Liver (tissue), 3 donors: Measurements from ENCODE around the gene NMBR.

Source experiments
- ATF3 ChIP-seq: IDR thresholded peaks from 2 replicates; pipeline ENCODE4 v1.6.1; 2016; ENCODE audit warnings: antibody characterized with exemption
- FOXA1 ChIP-seq: IDR thresholded peaks from 2 replicates; pipeline ENCODE4 v1.6.1; 2016; ENCODE audit warnings: antibody characterized with exemption
- GABPA ChIP-seq, 2 donors: IDR thresholded peaks in 1 of 2; conservative IDR thresholded peaks in 1 of 2; 2 replicates each; pipeline ENCODE4 v1.6.1; 2016; ENCODE audit warnings: antibody characterized with exemption in 2 of 2, mild to moderate bottlenecking in 1 of 2, moderate library complexity in 1 of 2
- HNF4G ChIP-seq: IDR thresholded peaks from 2 replicates; pipeline ENCODE4 v1.6.1; 2016; ENCODE audit warnings: antibody characterized with exemption
- RAD21 ChIP-seq, 2 donors: IDR thresholded peaks; 2 replicates each; pipeline ENCODE4 v1.6.1; 2016; ENCODE audit warnings: antibody characterized with exemption in 2 of 2, mild to moderate bottlenecking in 2 of 2
- RXRA ChIP-seq, 2 donors: IDR thresholded peaks; 2 replicates each; pipeline ENCODE4 v1.6.1; 2017 to 2018; ENCODE audit warnings: antibody characterized with exemption in 2 of 2, mild to moderate bottlenecking in 1 of 2
- TAF1 ChIP-seq: conservative IDR thresholded peaks from 2 replicates; pipeline ENCODE4 v1.6.1; 2016; ENCODE audit warnings: antibody characterized with exemption, mild to moderate bottlenecking
- YY1 ChIP-seq: IDR thresholded peaks from 2 replicates; pipeline ENCODE4 v1.6.1; 2016; ENCODE audit warnings: antibody characterized with exemption, mild to moderate bottlenecking
- TF ChIP-seq, protein P1 (sequence below): fragments of 150-350 bp; IDR thresholded peaks from 2 replicates; pipeline ENCODE4 v1.5.1; 2017; ENCODE audit warnings: improper control_type of control experiment, low read depth, low read length; ENCODE audit not compliant: missing input control
- TF ChIP-seq, protein P2 (sequence below): IDR thresholded peaks from 2 replicates; pipeline ENCODE4 v1.6.1; 2016; ENCODE audit warnings: antibody characterized with exemption, mild to moderate bottlenecking
- donor health status: healthy.
- donor health status: healthy.

- TF ChIP-seq, protein P1, sequence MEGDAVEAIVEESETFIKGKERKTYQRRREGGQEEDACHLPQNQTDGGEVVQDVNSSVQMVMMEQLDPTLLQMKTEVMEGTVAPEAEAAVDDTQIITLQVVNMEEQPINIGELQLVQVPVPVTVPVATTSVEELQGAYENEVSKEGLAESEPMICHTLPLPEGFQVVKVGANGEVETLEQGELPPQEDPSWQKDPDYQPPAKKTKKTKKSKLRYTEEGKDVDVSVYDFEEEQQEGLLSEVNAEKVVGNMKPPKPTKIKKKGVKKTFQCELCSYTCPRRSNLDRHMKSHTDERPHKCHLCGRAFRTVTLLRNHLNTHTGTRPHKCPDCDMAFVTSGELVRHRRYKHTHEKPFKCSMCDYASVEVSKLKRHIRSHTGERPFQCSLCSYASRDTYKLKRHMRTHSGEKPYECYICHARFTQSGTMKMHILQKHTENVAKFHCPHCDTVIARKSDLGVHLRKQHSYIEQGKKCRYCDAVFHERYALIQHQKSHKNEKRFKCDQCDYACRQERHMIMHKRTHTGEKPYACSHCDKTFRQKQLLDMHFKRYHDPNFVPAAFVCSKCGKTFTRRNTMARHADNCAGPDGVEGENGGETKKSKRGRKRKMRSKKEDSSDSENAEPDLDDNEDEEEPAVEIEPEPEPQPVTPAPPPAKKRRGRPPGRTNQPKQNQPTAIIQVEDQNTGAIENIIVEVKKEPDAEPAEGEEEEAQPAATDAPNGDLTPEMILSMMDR: no peak
- TF ChIP-seq TAF1: no peak
- TF ChIP-seq HNF4G: no peak
- no peak for TF ChIP-seq YY1
- no peak for TF ChIP-seq GABPA (IDR thresholded peaks at IDR 0.05 in 1 of 2, conservative IDR thresholded peaks at IDR 0.05 in 1 of 2)
- TF ChIP-seq RAD21 (IDR thresholded peaks at IDR 0.05): no peak
- TF ChIP-seq FOXA1: no peak
- TF ChIP-seq, protein P2, sequence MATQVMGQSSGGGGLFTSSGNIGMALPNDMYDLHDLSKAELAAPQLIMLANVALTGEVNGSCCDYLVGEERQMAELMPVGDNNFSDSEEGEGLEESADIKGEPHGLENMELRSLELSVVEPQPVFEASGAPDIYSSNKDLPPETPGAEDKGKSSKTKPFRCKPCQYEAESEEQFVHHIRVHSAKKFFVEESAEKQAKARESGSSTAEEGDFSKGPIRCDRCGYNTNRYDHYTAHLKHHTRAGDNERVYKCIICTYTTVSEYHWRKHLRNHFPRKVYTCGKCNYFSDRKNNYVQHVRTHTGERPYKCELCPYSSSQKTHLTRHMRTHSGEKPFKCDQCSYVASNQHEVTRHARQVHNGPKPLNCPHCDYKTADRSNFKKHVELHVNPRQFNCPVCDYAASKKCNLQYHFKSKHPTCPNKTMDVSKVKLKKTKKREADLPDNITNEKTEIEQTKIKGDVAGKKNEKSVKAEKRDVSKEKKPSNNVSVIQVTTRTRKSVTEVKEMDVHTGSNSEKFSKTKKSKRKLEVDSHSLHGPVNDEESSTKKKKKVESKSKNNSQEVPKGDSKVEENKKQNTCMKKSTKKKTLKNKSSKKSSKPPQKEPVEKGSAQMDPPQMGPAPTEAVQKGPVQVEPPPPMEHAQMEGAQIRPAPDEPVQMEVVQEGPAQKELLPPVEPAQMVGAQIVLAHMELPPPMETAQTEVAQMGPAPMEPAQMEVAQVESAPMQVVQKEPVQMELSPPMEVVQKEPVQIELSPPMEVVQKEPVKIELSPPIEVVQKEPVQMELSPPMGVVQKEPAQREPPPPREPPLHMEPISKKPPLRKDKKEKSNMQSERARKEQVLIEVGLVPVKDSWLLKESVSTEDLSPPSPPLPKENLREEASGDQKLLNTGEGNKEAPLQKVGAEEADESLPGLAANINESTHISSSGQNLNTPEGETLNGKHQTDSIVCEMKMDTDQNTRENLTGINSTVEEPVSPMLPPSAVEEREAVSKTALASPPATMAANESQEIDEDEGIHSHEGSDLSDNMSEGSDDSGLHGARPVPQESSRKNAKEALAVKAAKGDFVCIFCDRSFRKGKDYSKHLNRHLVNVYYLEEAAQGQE: no peak
- TF ChIP-seq ATF3: no peak
- TF ChIP-seq RXRA (IDR thresholded peaks at IDR 0.05): no peak
Measured at GRCh38 chr6:142153196-142153595, 6.3 kb upstream of the NMBR start.
